Natural killer cell (primary cell): ENCODE data around the gene PATL2. TPM values are rescaled to one million over a fixed set of nuclear protein-coding genes. Genes with fewer than 3 reads are reported as not detected.
A peak's percentile ranks its signal among the peaks of the same experiment; 100 is the strongest.
"Not testable (repeated sequence)": the region's sequence is repeated elsewhere in the genome, so short reads cannot be mapped to it uniquely, and the experiment has no call there.

Experiments
- ATAC-seq, 3 donors: fragments of 150-1000 bp in 2 of 3; fragments of 200-7000 bp in 1 of 3; cut with Tn5 transposase; 1 replicate in 1 of 3; 2 replicates in 2 of 3; pipeline ENCODE4 v1.10.0; 2021; ENCODE audit warnings: mild to moderate bottlenecking in 2 of 3, moderate library complexity in 2 of 3
- DNase-seq, 2 donors: peaks; one replicate each; pipeline versions ENCODE4 v3.0.0 to v3.0.0-alpha.2; 2013 to 2021; ENCODE audit warnings: mixed read lengths in 1 of 2
- H3K27ac ChIP-seq: one replicate; pipeline ENCODE4 v1.5.1; 2013; ENCODE audit warnings: mild to moderate bottlenecking, low read length
- H3K27me3 ChIP-seq: one replicate; pipeline ENCODE4 v1.6.1; 2013; ENCODE audit warnings: low read length; ENCODE audit not compliant: control insufficient read depth, insufficient read depth
- H3K36me3 ChIP-seq: one replicate; pipeline ENCODE4 v1.6.1; 2013; ENCODE audit warnings: low read length; ENCODE audit not compliant: control insufficient read depth, insufficient read depth
- H3K4me1 ChIP-seq: one replicate; pipeline ENCODE4 v1.6.1; 2013; ENCODE audit warnings: low read length; ENCODE audit not compliant: control insufficient read depth, insufficient read depth
- H3K4me3 ChIP-seq: one replicate; pipeline ENCODE4 v1.5.1; 2013; ENCODE audit warnings: low read length
- H3K9me3 ChIP-seq: one replicate; pipeline ENCODE4 v1.6.1; 2013; ENCODE audit warnings: low read length; ENCODE audit not compliant: control insufficient read depth, insufficient read depth
- H3K27ac Mint-ChIP-seq, 2 donors: one replicate each; pipeline ENCODE4 v1.8.0; 2022; ENCODE audit warnings: mild to moderate bottlenecking in 2 of 2, mixed read lengths in 2 of 2, moderate library complexity in 1 of 2
- H3K27me3 Mint-ChIP-seq, 2 donors: one replicate each; pipeline ENCODE4 v1.8.0; 2022; ENCODE audit warnings: low read depth in 2 of 2, mixed read lengths in 2 of 2
- H3K36me3 Mint-ChIP-seq: one replicate; pipeline ENCODE4 v1.8.0; 2022; ENCODE audit warnings: mixed read lengths
- H3K4me1 Mint-ChIP-seq, 2 donors: one replicate each; pipeline ENCODE4 v1.8.0; 2022; ENCODE audit warnings: mixed read lengths in 2 of 2
- H3K4me3 Mint-ChIP-seq: one replicate; pipeline ENCODE4 v1.8.0; 2022; ENCODE audit warnings: mild to moderate bottlenecking, moderate library complexity, mixed read lengths
- H3K9me3 Mint-ChIP-seq, 2 donors: one replicate each; pipeline ENCODE4 v1.8.0; 2022; ENCODE audit warnings: mixed read lengths in 2 of 2
- WGBS: methylation state at CpG from one replicate; pipeline ENCODE4 v1.1.7; 2013; ENCODE audit warnings: missing lambda C conversion rate; ENCODE audit not compliant: insufficient coverage; 5-methylcytosine and 5-hydroxymethylcytosine counted together
- intact Hi-C: fragments of 100-400 bp; cut with micrococcal nuclease; formaldehyde crosslinking; loops from one replicate; pipeline ENCODE4 v1.14.2; 2022
- total RNA-seq, 4 donors: library from RNA; stranded (reverse); fragments of 120-200 nt in 1 of 4; gene quantifications; one replicate each; pipeline versions ENCODE4 v1.2.3 to v1.2.4, GENCODE V29; 2013 to 2022
- TF ChIP-seq, protein P1 (sequence below): fragments of 200-600 bp; IDR thresholded peaks from one replicate; pipeline ENCODE4 v1.8.0; 2022; ENCODE audit warnings: antibody characterized with exemption

Gene PATL2
- total RNA-seq, 3 donors from 2014 or later (not counting 1 experiment from before 2014, with no cell fraction given): 101 to 145 (median 112) TPM

DNA sequence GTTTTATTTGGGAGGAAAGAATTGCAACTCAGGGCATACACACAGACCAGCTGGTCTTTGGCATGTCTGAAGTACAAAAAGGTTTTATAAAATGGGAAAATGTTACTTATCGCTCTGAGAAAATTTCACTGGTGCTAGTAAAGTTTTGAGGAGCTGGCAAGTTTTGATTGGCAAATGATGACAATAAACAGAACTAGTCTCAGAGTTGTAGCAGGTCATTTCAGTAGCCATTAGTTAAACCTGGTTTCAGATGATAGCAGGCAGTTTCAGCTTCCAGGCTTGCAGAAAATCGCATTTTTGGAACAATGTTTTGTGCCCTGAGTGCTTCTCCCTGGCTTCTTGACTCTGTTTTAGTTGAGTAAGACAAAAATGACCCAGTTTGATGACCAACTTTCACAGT, 10.9 kb upstream of the PATL2 start:
- peaks cover 25% of the 10 kb centered on the region for H3K36me3 Mint-ChIP-seq
- ATAC-seq (no peak), DNase-seq (no peak)
- H3K27ac Mint-ChIP-seq: peak overlapping the region; percentile 92 to 100
- Histone ChIP-seq H3K27me3 (no peaks in the 10 kb centered on the region), H3K36me3 (peaks cover 29% of the 10 kb centered on the region), H3K9me3 (no peaks in the 10 kb centered on the region), H3K27ac (peak overlapping the region; percentile 46), H3K4me1 (peaks cover 86% of the 10 kb centered on the region), H3K4me3 (no peak overlapping the region)
- H3K4me3 Mint-ChIP-seq: peak overlapping the region; percentile 80
- TF ChIP-seq, protein P1, sequence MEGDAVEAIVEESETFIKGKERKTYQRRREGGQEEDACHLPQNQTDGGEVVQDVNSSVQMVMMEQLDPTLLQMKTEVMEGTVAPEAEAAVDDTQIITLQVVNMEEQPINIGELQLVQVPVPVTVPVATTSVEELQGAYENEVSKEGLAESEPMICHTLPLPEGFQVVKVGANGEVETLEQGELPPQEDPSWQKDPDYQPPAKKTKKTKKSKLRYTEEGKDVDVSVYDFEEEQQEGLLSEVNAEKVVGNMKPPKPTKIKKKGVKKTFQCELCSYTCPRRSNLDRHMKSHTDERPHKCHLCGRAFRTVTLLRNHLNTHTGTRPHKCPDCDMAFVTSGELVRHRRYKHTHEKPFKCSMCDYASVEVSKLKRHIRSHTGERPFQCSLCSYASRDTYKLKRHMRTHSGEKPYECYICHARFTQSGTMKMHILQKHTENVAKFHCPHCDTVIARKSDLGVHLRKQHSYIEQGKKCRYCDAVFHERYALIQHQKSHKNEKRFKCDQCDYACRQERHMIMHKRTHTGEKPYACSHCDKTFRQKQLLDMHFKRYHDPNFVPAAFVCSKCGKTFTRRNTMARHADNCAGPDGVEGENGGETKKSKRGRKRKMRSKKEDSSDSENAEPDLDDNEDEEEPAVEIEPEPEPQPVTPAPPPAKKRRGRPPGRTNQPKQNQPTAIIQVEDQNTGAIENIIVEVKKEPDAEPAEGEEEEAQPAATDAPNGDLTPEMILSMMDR: no peak
- no peaks in the 10 kb centered on the region for H3K9me3 Mint-ChIP-seq
- 74% methylated on average over 2 of the region's 2 CpGs for WGBS
- H3K4me1 Mint-ChIP-seq: peaks cover 81 to 87% of the 10 kb centered on the region in 2 donors
- no peaks in the 10 kb centered on the region for H3K27me3 Mint-ChIP-seq
- intact Hi-C loops: no loop called here

DNA sequence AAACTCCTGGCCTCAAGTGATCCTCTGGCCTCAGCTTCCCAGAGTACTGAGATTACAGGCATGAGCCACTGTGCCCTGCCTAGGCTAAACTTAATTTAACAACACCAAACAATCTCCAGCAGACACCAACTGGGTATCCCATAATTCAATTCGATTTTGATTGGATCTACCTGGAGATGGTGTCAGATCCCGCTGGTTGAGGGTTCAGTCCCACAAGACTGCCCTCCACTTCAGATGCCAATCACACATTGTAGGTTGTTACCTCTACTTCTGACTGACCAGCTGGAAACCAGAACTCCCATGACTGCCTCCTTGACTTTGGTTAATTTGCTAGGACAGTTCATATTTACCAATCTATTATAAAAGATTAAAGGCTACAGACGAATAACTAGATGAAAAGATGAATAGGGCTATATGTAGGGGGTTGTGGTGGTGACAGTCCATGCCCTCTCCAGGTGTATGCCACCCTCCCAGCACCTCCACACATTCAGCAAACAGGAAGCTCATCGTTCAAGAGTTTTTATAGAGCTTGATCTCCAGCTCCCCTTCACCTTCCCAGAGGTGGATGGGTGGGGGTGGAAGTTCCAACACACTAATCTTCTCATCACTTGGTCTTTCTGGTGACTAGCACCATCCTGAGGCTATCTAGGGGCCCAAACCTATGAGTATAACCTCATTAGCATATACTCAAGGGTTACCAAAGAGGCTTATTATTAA, 9.5 kb upstream of the PATL2 start:
- TF ChIP-seq, protein P1: no peak

DNA sequence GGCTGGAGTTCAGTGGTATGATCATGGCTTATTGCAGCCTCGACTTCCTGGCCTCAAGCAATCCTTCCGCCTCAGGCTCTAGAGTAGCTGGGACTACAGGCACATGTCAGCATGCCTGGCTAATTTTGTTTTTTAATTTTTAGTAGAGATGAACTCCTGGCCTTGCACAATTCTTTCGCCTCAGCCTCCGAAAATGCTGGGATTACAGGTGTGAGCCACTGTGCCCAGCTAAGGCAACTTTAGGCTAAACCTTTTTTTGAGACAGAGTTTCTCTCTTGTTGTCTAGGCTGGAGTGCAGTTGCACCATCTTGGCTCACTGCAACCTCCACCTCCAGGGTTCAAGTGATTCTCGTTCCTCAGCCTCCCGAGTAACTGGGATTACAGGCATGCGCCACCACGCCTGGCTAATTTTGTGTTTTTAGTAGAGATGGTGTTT, 8.9 kb upstream of the PATL2 start:
- Mint-ChIP-seq H3K27ac (peak overlapping the region; percentile 92 to 100), H3K36me3 (peaks cover 45% of the 10 kb centered on the region), H3K4me1 (peaks cover 82 to 89% of the 10 kb centered on the region in 2 donors), H3K4me3 (peak overlapping the region; percentile 80)
- not testable (repeated sequence) for H3K9me3 ChIP-seq, H3K9me3 Mint-ChIP-seq, H3K4me3 ChIP-seq, H3K27me3 ChIP-seq, H3K27me3 Mint-ChIP-seq, DNase-seq, ATAC-seq
- intact Hi-C loops: loop anchor here (1.0 to 10.0 kb wide), 2 partner anchors 9 to 865 kb away; partner anchors contain the start of genes B2M, BLOC1S6 and PATL2
- H3K36me3 ChIP-seq: peaks cover 49% of the 10 kb centered on the region
- H3K27ac ChIP-seq: peak overlapping the region; percentile 87
- 80% methylated on average over 8 of the region's 8 CpGs for WGBS
- peaks cover 88% of the 10 kb centered on the region for H3K4me1 ChIP-seq

More for the DNA sequence above, 9.5 kb upstream of the PATL2 start:
- peak overlapping the region; percentile 80 for H3K4me3 Mint-ChIP-seq
- Histone ChIP-seq H3K4me3 (no peak overlapping the region), H3K27me3 (no peaks in the 10 kb centered on the region), H3K4me1 (peaks cover 88% of the 10 kb centered on the region), H3K9me3 (no peaks in the 10 kb centered on the region), H3K36me3 (peaks cover 43% of the 10 kb centered on the region), H3K27ac (peak overlapping the region; percentile 87)
- no peaks in the 10 kb centered on the region for H3K9me3 Mint-ChIP-seq
- peak overlapping the region; percentile 92 to 100 for H3K27ac Mint-ChIP-seq
- H3K4me1 Mint-ChIP-seq: peaks cover 82 to 89% of the 10 kb centered on the region in 2 donors
- H3K27me3 Mint-ChIP-seq: no peaks in the 10 kb centered on the region
- DNase-seq: peak in 1 of 2 donors; percentile 58
- 86% methylated on average over 2 of the region's 4 CpGs for WGBS
- intact Hi-C loops: no loop called here
- peaks cover 39% of the 10 kb centered on the region for H3K36me3 Mint-ChIP-seq
- peak in 2 of 3 donors; percentile 5 to 7 for ATAC-seq

DNA sequence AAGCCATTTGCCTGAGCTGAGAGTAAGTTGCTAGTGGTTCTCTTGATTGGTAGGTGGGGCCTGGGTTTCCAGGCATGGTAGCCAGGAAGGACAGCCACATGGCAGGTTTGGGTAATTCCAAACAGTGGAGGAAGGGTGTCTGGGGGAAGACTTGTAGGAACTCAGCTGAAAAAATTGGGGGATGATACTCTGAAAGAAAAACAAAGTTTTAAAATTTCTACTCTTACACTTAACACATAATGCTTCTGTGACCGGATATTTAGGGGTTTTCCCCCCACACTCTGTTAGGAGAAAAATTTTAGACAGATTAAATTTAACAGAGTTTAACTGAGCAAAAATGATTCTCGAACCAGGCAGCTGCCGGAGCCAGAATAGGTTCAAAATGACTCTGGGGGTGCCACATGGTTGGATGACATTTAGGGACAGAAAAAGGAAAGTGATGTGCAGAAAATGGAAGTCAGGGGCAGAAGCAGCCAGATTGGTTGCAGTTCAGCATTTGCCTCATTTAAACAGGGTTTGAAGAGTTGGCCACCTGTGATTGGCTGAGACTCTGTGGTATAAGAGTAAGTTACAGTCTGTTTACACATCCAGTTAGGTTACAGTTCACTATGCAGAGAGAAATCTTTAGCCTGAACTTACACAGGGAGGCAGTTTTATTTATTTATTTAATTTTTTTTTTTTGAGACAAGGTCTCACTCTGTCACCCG, 8.3 kb upstream of the PATL2 start:
- Mint-ChIP-seq H3K9me3 (no peaks in the 10 kb centered on the region), H3K27me3 (no peaks in the 10 kb centered on the region), H3K27ac (peak overlapping the region; percentile 92 to 100), H3K4me3 (peak overlapping the region; percentile 100), H3K4me1 (peaks cover 82 to 90% of the 10 kb centered on the region in 2 donors), H3K36me3 (peaks cover 50% of the 10 kb centered on the region)
- H3K4me3 ChIP-seq: no peak overlapping the region
- peaks cover 86% of the 10 kb centered on the region for H3K4me1 ChIP-seq
- no peaks in the 10 kb centered on the region for H3K9me3 ChIP-seq
- 31% methylated on average over 3 of the region's 4 CpGs for WGBS
- H3K27me3 ChIP-seq: no peaks in the 10 kb centered on the region
- peak overlapping the region; percentile 87 for H3K27ac ChIP-seq
- DNase-seq (peak in 1 of 2 donors; percentile 84), ATAC-seq (peak; percentile 41 to 59 (median 46))
- intact Hi-C loops: loop anchor here (1.0 to 10.0 kb wide), 2 partner anchors 8 to 865 kb away; partner anchors contain the start of genes B2M, BLOC1S6 and PATL2
- TF ChIP-seq, protein P1: no peak
- H3K36me3 ChIP-seq: peaks cover 55% of the 10 kb centered on the region
